HepG2 (cell line): ENCODE measurements around the gene RARS2. TPM values are rescaled to one million over a fixed set of nuclear protein-coding genes. Genes with fewer than 3 reads are reported as not detected.

Experiments
- ATAC-seq: fragments of 200-7000 bp; cut with Tn5 transposase; 3 replicates; pipeline ENCODE4 v1.9.1; 2020; ENCODE audit warnings: mild to moderate bottlenecking, moderate library complexity
- BruUV-seq: library from RNA; stranded (reverse); fragments of 400-500 nt; replicated peaks from 2 replicates; lab custom pipeline; 2021; lab: Mats Ljungman, UMichigan
- CTCF ChIA-PET: fragments of 300-600 bp; formaldehyde crosslinking; extraction: SDS; loops from one replicate; lab custom pipeline; 2021; ENCODE audit warnings: low total read pairs, inconsistent platforms, low intra/inter-chr PET ratio; lab: Yijun Ruan, JAX
- POLR2A ChIA-PET: fragments of 350-600 bp; sonication (Branson Sonifier 250); formaldehyde crosslinking; loops from one replicate; lab custom pipeline; 2020; ENCODE audit warnings: antibody characterized with exemption, inconsistent platforms; lab: Yijun Ruan, JAX
- DNase-seq: peaks from one replicate; pipeline ENCODE4 v3.0.0-alpha.2; 2015; ENCODE audit warnings: low spot score
- FAIRE-seq: peaks from 3 replicates; lab custom pipeline; 2011; peaks lifted over from hg19 to GRCh38; lab: Jason Lieb, UNC
- H2AFZ ChIP-seq: one replicate; pipeline ENCODE4 v1.6.1; 2011; ENCODE audit warnings: low read length, inconsistent platforms
- H3K27ac ChIP-seq: fragments of 300-600 bp; 3 replicates; pipeline ENCODE4 v1.8.0; 2011; ENCODE audit warnings: mixed run types, mild to moderate bottlenecking, mixed read lengths, low read length, inconsistent platforms; ENCODE audit not compliant: insufficient read depth; ENCODE audit errors: extremely low read length
- H3K27me3 ChIP-seq, 2 experiments: fragments of 200-600 bp in 1 of 2; 2 replicates in 1 of 2; 3 replicates in 1 of 2; pipeline versions ENCODE4 v1.6.0 to v1.8.0; 2011; ENCODE audit warnings: low read length in 2 of 2, mild to moderate bottlenecking in 2 of 2, moderate library complexity in 2 of 2, inconsistent platforms in 1 of 2; ENCODE audit not compliant: insufficient read depth in 2 of 2, control insufficient read depth in 1 of 2
- H3K36me3 ChIP-seq, 2 experiments: fragments of 200-600 bp in 1 of 2; replicated peaks in 1 of 2; 2 replicates in 1 of 2; 3 replicates in 1 of 2; pipeline versions ENCODE4 v1.5.1 to v1.8.0; 2011; ENCODE audit warnings: low read length in 2 of 2, inconsistent platforms in 1 of 2; ENCODE audit not compliant: insufficient read depth in 2 of 2, control insufficient read depth in 1 of 2
- H3K4me1 ChIP-seq: 2 replicates; pipeline ENCODE4 v1.5.1; 2012; ENCODE audit warnings: low read length, inconsistent platforms; ENCODE audit not compliant: insufficient read depth
- H3K4me2 ChIP-seq: 2 replicates; pipeline ENCODE4 v1.6.0; 2011; ENCODE audit warnings: low read depth, low read length, inconsistent platforms
- H3K4me3 ChIP-seq, 3 experiments: fragments of 200-600 bp in 1 of 3; sonication (generic), shearing (Covaris generic) in 1 of 3; replicated peaks in 1 of 3; 2 replicates each; pipeline ENCODE4 v1.5.1; 2011 to 2016; ENCODE audit warnings: low read length in 3 of 3, inconsistent platforms in 2 of 3, low read depth in 2 of 3, mild to moderate bottlenecking in 2 of 3, control low read depth in 1 of 3, mixed read lengths in 1 of 3; ENCODE audit not compliant: insufficient read depth in 1 of 3
- H3K79me2 ChIP-seq: one replicate; pipeline ENCODE4 v1.6.1; 2011; ENCODE audit warnings: low read length, inconsistent platforms; ENCODE audit not compliant: insufficient read depth
- H3K9ac ChIP-seq: 2 replicates; pipeline ENCODE4 v1.6.0; 2011; ENCODE audit warnings: mild to moderate bottlenecking, low read depth, low read length, inconsistent platforms; ENCODE audit not compliant: insufficient read depth
- H3K9me3 ChIP-seq: 2 replicates; pipeline ENCODE4 v1.5.1; 2012; ENCODE audit warnings: mild to moderate bottlenecking, low read length
- H4K20me1 ChIP-seq: 2 replicates; pipeline ENCODE4 v1.6.0; 2011; ENCODE audit warnings: inconsistent platforms, mild to moderate bottlenecking, low read length, moderate library complexity; ENCODE audit not compliant: insufficient read depth
- CEBPB ChIP-seq: IDR thresholded peaks from 2 replicates; pipeline ENCODE4 v1.6.1; 2011; ENCODE audit warnings: low read depth, low read length, improper control_type of control experiment, borderline replicate concordance
- CEBPG ChIP-seq: IDR thresholded peaks from 2 replicates; pipeline ENCODE4 v1.6.1; 2016
- MZF1 ChIP-seq: sonication (generic); formaldehyde crosslinking; IDR thresholded peaks from 2 replicates; pipeline ENCODE4 v1.8.1; 2023; ENCODE audit warnings: mild to moderate bottlenecking, missing genetic modification reagents, borderline replicate concordance
- NCOA1 ChIP-seq: sonication (generic); formaldehyde crosslinking; IDR thresholded peaks from 2 replicates; pipeline ENCODE4 v1.9.0; 2021; ENCODE audit warnings: missing genetic modification reagents
- PRDM10 ChIP-seq: sonication (generic); formaldehyde crosslinking; IDR thresholded peaks from 2 replicates; pipeline ENCODE4 v1.4.0; 2020; ENCODE audit warnings: low read depth, missing genetic modification reagents
- PTBP1 ChIP-seq: fragments of 200-400 bp; formaldehyde crosslinking; IDR thresholded peaks from 2 replicates; pipeline ENCODE4 v1.6.1; 2018; ENCODE audit warnings: low read length, low read depth; ENCODE audit not compliant: poor library complexity, severe bottlenecking
- SATB2 ChIP-seq: sonication (generic); formaldehyde crosslinking; IDR thresholded peaks from 2 replicates; pipeline ENCODE4 v1.5.0; 2020; ENCODE audit warnings: missing genetic modification reagents
- TEAD3 ChIP-seq: optimal IDR thresholded peaks from 2 replicates; pipeline ENCODE3; 2016; ENCODE audit warnings: borderline replicate concordance
- XRCC5 ChIP-seq: fragments of 200-400 bp; formaldehyde crosslinking; optimal IDR thresholded peaks from 2 replicates; pipeline ENCODE3; 2017; ENCODE audit warnings: mild to moderate bottlenecking, low read length
- ZBTB38 ChIP-seq: sonication (generic); formaldehyde crosslinking; IDR thresholded peaks from 2 replicates; pipeline ENCODE4 v1.5.1; 2020; ENCODE audit warnings: mild to moderate bottlenecking, missing genetic modification reagents
- ZNF143 ChIP-seq: sonication (generic); formaldehyde crosslinking; IDR thresholded peaks from 2 replicates; pipeline ENCODE4 v1.4.0; 2020; ENCODE audit warnings: missing genetic modification reagents
- ZNF333 ChIP-seq: sonication (generic); formaldehyde crosslinking; IDR thresholded peaks from 2 replicates; pipeline ENCODE4 v1.4.0; 2020; ENCODE audit warnings: mild to moderate bottlenecking, missing genetic modification reagents, borderline replicate concordance
- ZNF709 ChIP-seq: sonication (generic); formaldehyde crosslinking; IDR thresholded peaks from 2 replicates; pipeline ENCODE4 v1.5.0; 2020; ENCODE audit warnings: mild to moderate bottlenecking, missing genetic modification reagents
- ZNF737 ChIP-seq: sonication (generic); formaldehyde crosslinking; IDR thresholded peaks from 2 replicates; pipeline ENCODE4 v1.5.0; 2020; ENCODE audit warnings: missing genetic modification reagents, mild to moderate bottlenecking, borderline replicate concordance
- ZNF75D ChIP-seq: sonication (generic); formaldehyde crosslinking; IDR thresholded peaks from 2 replicates; pipeline ENCODE4 v1.8.1; 2023; ENCODE audit warnings: missing genetic modification reagents, mild to moderate bottlenecking, borderline replicate concordance
- ZXDC ChIP-seq: sonication (generic); formaldehyde crosslinking; IDR thresholded peaks from 2 replicates; pipeline ENCODE4 v1.5.0; 2020; ENCODE audit warnings: mild to moderate bottlenecking, missing genetic modification reagents
- WGBS: methylation state at CpG from one replicate; pipeline ENCODE4 v1.1.6; 2017; ENCODE audit warnings: low lambda C conversion rate; 5-methylcytosine and 5-hydroxymethylcytosine counted together
- in situ Hi-C: cut with HindIII; loops from 2 replicates; pipeline ENCODE4 v1.10.0; 2017; ENCODE audit warnings: low pct_unique_long_range_greater_than_20kb; ENCODE audit not compliant: extremely low pct_ligation_motif_present
- intact Hi-C: fragments of 100-400 bp; cut with micrococcal nuclease; formaldehyde crosslinking; loops from one replicate; pipeline ENCODE4 v1.10.0; 2022; ENCODE audit not compliant: unreplicated experiment
- polyA plus RNA-seq, 8 experiments: library from polyadenylated mRNA; depleted of rRNA in 3 of 8; stranded (reverse) in 7 of 8; unstranded in 1 of 8; fragments of >200 nt; fragmentation: Illumina TruSeq in 4 of 8; extraction: Trizol in 4 of 8; gene quantifications; 2 replicates each; pipeline versions ENCODE4 v1.2.1 to v1.2.3, GENCODE V29; 2011 to 2016; ENCODE audit warnings: low read depth in 4 of 8, missing spikeins in 1 of 8, mixed read lengths in 1 of 8; ENCODE audit not compliant: insufficient read depth in 1 of 8
- total RNA-seq, 5 experiments: library from RNA; depleted of rRNA; stranded (reverse); fragments of >200 nt; fragmentation: Illumina TruSeq; extraction: Trizol; gene quantifications; 2 replicates each; pipeline ENCODE4 v1.2.3, GENCODE V29; 2016; ENCODE audit warnings: low read depth in 1 of 5

RARS2 gene
- total and polyA plus RNA-seq, 2 of the 13 experiments (the other 11 are each of a cell fraction or from before 2014, with no cell fraction given): 23.4 to 80.1 TPM

GRCh38 chr6:87481931-87482330, 107.9 kb downstream of the RARS2 start (continued):
- TF ChIP-seq ZNF333: no peak
- TF ChIP-seq PTBP1: no peak
- no peak for TF ChIP-seq ZNF143 (CRISPR knock-in tag)
- TF ChIP-seq, all 625 proteins: peak for 0

GRCh38 chr6:87473419-87473903, 116.3 kb downstream of the RARS2 start:
- peak overlapping the region; percentile 71 for H3K27ac ChIP-seq
- ATAC-seq: peak; percentile 91
- no peaks in the 10 kb centered on the region; a peak in 1 of 5 replicates for H3K27me3 ChIP-seq
- DNase-seq: peak; percentile 20
- no peak for FAIRE-seq
- POLR2A ChIA-PET: no interaction called here
- H3K79me2 ChIP-seq: peaks cover 9% of the 10 kb centered on the region
- peak overlapping the region; percentile 91 to 100 (median 94) for H3K4me3 ChIP-seq
- 0% methylated on average over 14 of the region's 15 CpGs for WGBS
- H3K4me1 ChIP-seq: peaks cover 27% of the 10 kb centered on the region
- in situ Hi-C loops (no loop called here), intact Hi-C loops (loop anchor here (1.0 to 5.0 kb wide), 2 partner anchors 66 to 80 kb away; partner anchors contain the start of gene CFAP206)
- CTCF ChIA-PET: no interaction called here
- peak overlapping the region; percentile 51 for H2AFZ ChIP-seq
- H4K20me1 ChIP-seq: no peaks in the 10 kb centered on the region
- peak overlapping the region; percentile 96 for H3K4me2 ChIP-seq
- H3K9ac ChIP-seq: peak overlapping the region; percentile 85
- TF ChIP-seq CEBPG (peak; percentile 71), ZNF737 (CRISPR knock-in tag) (0 out of 2 replicates have a peak, but pooled peaks have one; percentile 0), ZXDC (0 out of 2 replicates have a peak, but pooled peaks have one; percentile 56), SATB2 (CRISPR knock-in tag) (no peak), ZBTB38 (CRISPR knock-in tag) (0 out of 2 replicates have a peak, but pooled peaks have one; percentile 0), ZNF75D (CRISPR knock-in tag) (no peak), ZNF709 (CRISPR knock-in tag) (0 out of 2 replicates have a peak, but pooled peaks have one; percentile 60), NCOA1 (CRISPR knock-in tag) (0 out of 2 replicates have a peak, but pooled peaks have one; percentile 9), TEAD3 (CRISPR knock-in tag) (peak; percentile 5), PRDM10 (CRISPR knock-in tag) (peak; percentile 50; the same call in 1 of the 2 replicates), CEBPB (peak; percentile 72), XRCC5 (no peak), MZF1 (0 out of 2 replicates have a peak, but pooled peaks have one; percentile 8)
- H3K36me3 ChIP-seq: 0 out of 5 replicates have a peak, but pooled peaks cover under 1 to 1% of the 10 kb centered on the region in 2 experiments
- no peaks in the 10 kb centered on the region for H3K9me3 ChIP-seq
- BruUV-seq: no TSS peak
